Hepatocyte (in vitro differentiated cells): ENCODE data around the gene IRF1. TPM values are rescaled to one million over a fixed set of nuclear protein-coding genes. Genes with fewer than 3 reads are reported as not detected.

Experiments used
- DNase-seq: peaks from one replicate; pipeline ENCODE4 v3.0.0-alpha.2; 2016; ENCODE audit warnings: low spot score
- H2AFZ ChIP-seq: fragments of 200-600 bp; sonication (generic); 2 replicates; pipeline ENCODE4 v1.6.0; 2016; ENCODE audit warnings: antibody characterized with exemption, mild to moderate bottlenecking
- H3K27ac ChIP-seq: fragments of 200-600 bp; sonication (generic); 2 replicates; pipeline ENCODE4 v1.5.1; 2016; ENCODE audit warnings: mild to moderate bottlenecking
- H3K27me3 ChIP-seq: fragments of 200-600 bp; sonication (generic); 2 replicates; pipeline ENCODE4 v1.6.1; 2016
- H3K36me3 ChIP-seq: fragments of 200-600 bp; sonication (generic); replicated peaks from 2 replicates; pipeline ENCODE4 v1.5.1; 2016; ENCODE audit warnings: low read depth; ENCODE audit not compliant: insufficient read depth
- H3K4me1 ChIP-seq: fragments of 200-600 bp; sonication (generic); 2 replicates; pipeline ENCODE4 v1.5.1; 2016; ENCODE audit warnings: mild to moderate bottlenecking, moderate library complexity; ENCODE audit not compliant: insufficient read depth
- H3K4me2 ChIP-seq: fragments of 200-600 bp; sonication (generic); 2 replicates; pipeline ENCODE4 v1.6.0; 2016
- H3K4me3 ChIP-seq: fragments of 200-600 bp; sonication (generic); 2 replicates; pipeline ENCODE4 v1.5.1; 2016; ENCODE audit warnings: mild to moderate bottlenecking
- H3K79me2 ChIP-seq: fragments of 200-600 bp; sonication (generic); 2 replicates; pipeline ENCODE4 v1.6.0; 2017; ENCODE audit warnings: mild to moderate bottlenecking
- H3K9me2 ChIP-seq: fragments of 200-600 bp; sonication (generic); replicated peaks from 2 replicates; pipeline ENCODE4 v1.6.0; 2017; ENCODE audit warnings: mild to moderate bottlenecking; ENCODE audit not compliant: insufficient read depth
- H3K9me3 ChIP-seq: fragments of 200-600 bp; sonication (generic); 2 replicates; pipeline ENCODE4 v1.5.1; 2016; ENCODE audit warnings: low read depth, mild to moderate bottlenecking
- H4K20me1 ChIP-seq: fragments of 200-600 bp; sonication (generic); 2 replicates; pipeline ENCODE4 v1.6.0; 2016; ENCODE audit warnings: mild to moderate bottlenecking; ENCODE audit not compliant: insufficient read depth, poor library complexity, severe bottlenecking
- CTCF ChIP-seq: fragments of 200-600 bp; sonication (generic); IDR thresholded peaks from 2 replicates; pipeline ENCODE4 v1.5.1; 2016; ENCODE audit warnings: antibody characterized with exemption, mild to moderate bottlenecking; ENCODE audit not compliant: poor library complexity
- EZH2 ChIP-seq: fragments of 200-600 bp; sonication (generic); IDR thresholded peaks from 2 replicates; pipeline ENCODE4 v1.6.1; 2016; ENCODE audit warnings: antibody characterized with exemption, mild to moderate bottlenecking, borderline replicate concordance
- EZH2phosphoT487 ChIP-seq: fragments of 200-600 bp; sonication (generic); IDR thresholded peaks from one replicate; pipeline ENCODE4 v1.6.1; 2018; ENCODE audit warnings: antibody characterized with exemption, mild to moderate bottlenecking, low read depth, moderate library complexity; ENCODE audit not compliant: unreplicated experiment, severe bottlenecking
- WGBS: methylation state at CpG from one replicate; pipeline ENCODE4 v1.1.6; 2016; ENCODE audit warnings: low lambda C conversion rate; ENCODE audit errors: missing lambda C conversion rate; 5-methylcytosine and 5-hydroxymethylcytosine counted together
- polyA plus RNA-seq: library from polyadenylated mRNA; unstranded; fragments of >200 nt; fragmentation: Nextera tagmentation; extraction: Ambion mirVana; gene quantifications from 2 replicates; pipeline ENCODE4 v1.2.1, GENCODE V29; 2016
- total RNA-seq: library from RNA; depleted of rRNA; stranded (reverse); fragments of >200 nt; gene quantifications from 2 replicates; pipeline ENCODE4 v1.2.3, GENCODE V29; 2014

The IRF1 gene
- total and polyA plus RNA-seq, 2 experiments from 2014 or later, result 30.9 to 35.8 TPM

- Histone ChIP-seq H3K9me2 (no peaks in the 10 kb centered on the region), H3K4me3 (no peak overlapping the region), H2AFZ (no peak overlapping the region), H3K4me2 (no peak overlapping the region), H3K4me1 (peaks cover 36% of the 10 kb centered on the region), H3K27me3 (no peaks in the 10 kb centered on the region), H4K20me1 (no peaks in the 10 kb centered on the region), H3K79me2 (no peaks in the 10 kb centered on the region), H3K36me3 (no peaks in the 10 kb centered on the region), H3K27ac (no peak overlapping the region), H3K9me3 (no peaks in the 10 kb centered on the region)
- no peak for TF ChIP-seq EZH2
- no peak for TF ChIP-seq CTCF
- no peak for TF ChIP-seq EZH2phosphoT487
- DNase-seq, result no peak
- WGBS, result 93% methylated on average over 6 of the region's 6 CpGs
Observed at GRCh38 chr5:132462333-132462732, 28.2 kb downstream of the IRF1 start.

- H3K4me3 ChIP-seq, result no peak overlapping the region
- no peaks in the 10 kb centered on the region for H3K79me2 ChIP-seq
- peaks cover 40% of the 10 kb centered on the region for H3K4me1 ChIP-seq
- H3K9me2 ChIP-seq, result no peaks in the 10 kb centered on the region
- no peak overlapping the region for H3K4me2 ChIP-seq
- H4K20me1 ChIP-seq, result no peaks in the 10 kb centered on the region
- no peaks in the 10 kb centered on the region for H3K27me3 ChIP-seq
- no peak for TF ChIP-seq CTCF
- TF ChIP-seq EZH2, result no peak
- TF ChIP-seq EZH2phosphoT487, result no peak
- DNase-seq, result no peak
- H3K27ac ChIP-seq, result no peak overlapping the region
- H3K9me3 ChIP-seq, result no peaks in the 10 kb centered on the region
- no peaks in the 10 kb centered on the region for H3K36me3 ChIP-seq
- WGBS, result 90% methylated on average over 2 of the region's 2 CpGs
- H2AFZ ChIP-seq, result no peak overlapping the region
Observed at GRCh38 chr5:132461569-132462070, 29.0 kb downstream of the IRF1 start.

- Histone ChIP-seq H3K27ac (no peak overlapping the region), H3K9me3 (no peaks in the 10 kb centered on the region), H3K36me3 (no peaks in the 10 kb centered on the region), H3K79me2 (no peaks in the 10 kb centered on the region), H4K20me1 (no peaks in the 10 kb centered on the region), H3K9me2 (no peaks in the 10 kb centered on the region), H3K4me2 (no peak overlapping the region), H3K4me1 (peaks cover 46% of the 10 kb centered on the region), H3K27me3 (no peaks in the 10 kb centered on the region), H3K4me3 (no peak overlapping the region), H2AFZ (no peak overlapping the region)
- 64% methylated on average over 5 of the region's 5 CpGs for WGBS
- TF ChIP-seq EZH2 (no peak), EZH2phosphoT487 (no peak), CTCF (no peak)
- DNase-seq, result no peak
Observed at GRCh38 chr5:132460846-132461568, 29.6 kb downstream of the IRF1 start.
